AG09319 (cell line): ENCODE results near the gene WDR43.

Experiments used
- DNase-seq: peaks from one replicate; pipeline ENCODE4 v3.0.0-alpha.2; 2010; ENCODE audit warnings: low read depth; ENCODE audit errors: extremely low read depth
- TF ChIP-seq, protein P1 (sequence below): IDR thresholded peaks from 2 replicates; pipeline ENCODE4 v1.5.1; 2011; ENCODE audit warnings: low read depth, mild to moderate bottlenecking, inconsistent platforms, low read length, moderate library complexity

The WDR43 gene

DNA sequence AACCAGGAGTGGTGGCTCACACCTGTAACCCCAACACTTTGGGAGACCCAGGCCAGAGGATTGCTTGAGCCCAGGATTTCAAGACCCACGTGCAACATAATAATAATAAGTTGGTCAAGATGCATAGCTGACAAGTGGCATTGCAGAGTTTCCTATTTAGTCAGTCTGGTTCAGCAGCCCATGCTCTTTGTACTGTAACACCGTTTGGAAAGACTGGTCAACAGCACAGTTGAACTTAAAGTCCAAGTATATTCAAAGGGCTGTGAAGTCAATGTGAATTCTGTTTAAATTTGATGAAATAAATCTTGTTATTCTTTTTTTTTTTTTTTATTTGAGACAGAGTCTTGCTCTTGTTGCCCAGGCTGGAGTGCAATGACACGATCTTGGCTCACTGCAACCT lies 22.8 kb upstream of the WDR43 start:
- DNase-seq, result no peak
- TF ChIP-seq, protein P1, sequence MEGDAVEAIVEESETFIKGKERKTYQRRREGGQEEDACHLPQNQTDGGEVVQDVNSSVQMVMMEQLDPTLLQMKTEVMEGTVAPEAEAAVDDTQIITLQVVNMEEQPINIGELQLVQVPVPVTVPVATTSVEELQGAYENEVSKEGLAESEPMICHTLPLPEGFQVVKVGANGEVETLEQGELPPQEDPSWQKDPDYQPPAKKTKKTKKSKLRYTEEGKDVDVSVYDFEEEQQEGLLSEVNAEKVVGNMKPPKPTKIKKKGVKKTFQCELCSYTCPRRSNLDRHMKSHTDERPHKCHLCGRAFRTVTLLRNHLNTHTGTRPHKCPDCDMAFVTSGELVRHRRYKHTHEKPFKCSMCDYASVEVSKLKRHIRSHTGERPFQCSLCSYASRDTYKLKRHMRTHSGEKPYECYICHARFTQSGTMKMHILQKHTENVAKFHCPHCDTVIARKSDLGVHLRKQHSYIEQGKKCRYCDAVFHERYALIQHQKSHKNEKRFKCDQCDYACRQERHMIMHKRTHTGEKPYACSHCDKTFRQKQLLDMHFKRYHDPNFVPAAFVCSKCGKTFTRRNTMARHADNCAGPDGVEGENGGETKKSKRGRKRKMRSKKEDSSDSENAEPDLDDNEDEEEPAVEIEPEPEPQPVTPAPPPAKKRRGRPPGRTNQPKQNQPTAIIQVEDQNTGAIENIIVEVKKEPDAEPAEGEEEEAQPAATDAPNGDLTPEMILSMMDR, result no peak

DNA sequence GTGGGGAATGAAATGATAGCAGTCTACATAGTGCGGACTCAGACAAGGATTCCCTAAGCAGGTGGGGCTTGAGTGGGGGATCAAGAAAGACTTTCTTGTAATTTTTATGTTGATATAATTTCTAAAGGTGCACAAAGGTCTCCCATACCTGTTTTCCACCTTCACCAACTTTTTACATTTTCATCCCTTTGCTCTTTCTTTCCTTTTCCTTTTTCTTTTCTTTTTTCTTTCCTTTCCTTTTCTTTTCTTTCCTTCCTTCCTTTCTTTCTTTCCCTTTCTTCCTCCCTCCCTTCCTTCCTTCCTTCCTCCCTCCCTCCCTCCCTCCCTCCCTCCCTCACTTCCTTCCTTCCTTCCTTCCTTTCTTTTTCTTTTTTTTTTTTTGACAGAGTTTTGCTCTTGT lies 14.3 kb upstream of the WDR43 start:
- no peak for DNase-seq
- TF ChIP-seq, protein P1, result no peak

DNA sequence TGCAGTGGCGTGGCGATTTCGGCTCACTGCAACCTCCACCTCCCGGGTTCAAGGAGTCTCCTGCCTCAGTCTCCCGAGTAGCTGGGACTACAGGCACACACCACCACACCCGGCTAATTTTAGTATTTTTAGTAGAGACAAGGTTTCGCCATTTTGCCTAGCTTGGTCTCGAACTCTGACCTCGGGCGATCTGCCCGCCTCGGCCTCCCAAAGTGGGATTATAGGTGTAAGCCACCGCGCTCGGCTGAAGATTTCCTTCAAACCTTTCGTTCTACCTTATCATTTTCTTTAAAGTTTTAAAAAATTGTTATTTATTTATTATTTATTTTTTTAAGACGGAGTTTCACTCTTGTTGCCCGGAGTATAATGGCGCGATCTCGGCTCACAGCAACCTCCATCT lies 979 bp upstream of the WDR43 start:
- DNase-seq, result no peak
- TF ChIP-seq, protein P1, result no peak

DNA sequence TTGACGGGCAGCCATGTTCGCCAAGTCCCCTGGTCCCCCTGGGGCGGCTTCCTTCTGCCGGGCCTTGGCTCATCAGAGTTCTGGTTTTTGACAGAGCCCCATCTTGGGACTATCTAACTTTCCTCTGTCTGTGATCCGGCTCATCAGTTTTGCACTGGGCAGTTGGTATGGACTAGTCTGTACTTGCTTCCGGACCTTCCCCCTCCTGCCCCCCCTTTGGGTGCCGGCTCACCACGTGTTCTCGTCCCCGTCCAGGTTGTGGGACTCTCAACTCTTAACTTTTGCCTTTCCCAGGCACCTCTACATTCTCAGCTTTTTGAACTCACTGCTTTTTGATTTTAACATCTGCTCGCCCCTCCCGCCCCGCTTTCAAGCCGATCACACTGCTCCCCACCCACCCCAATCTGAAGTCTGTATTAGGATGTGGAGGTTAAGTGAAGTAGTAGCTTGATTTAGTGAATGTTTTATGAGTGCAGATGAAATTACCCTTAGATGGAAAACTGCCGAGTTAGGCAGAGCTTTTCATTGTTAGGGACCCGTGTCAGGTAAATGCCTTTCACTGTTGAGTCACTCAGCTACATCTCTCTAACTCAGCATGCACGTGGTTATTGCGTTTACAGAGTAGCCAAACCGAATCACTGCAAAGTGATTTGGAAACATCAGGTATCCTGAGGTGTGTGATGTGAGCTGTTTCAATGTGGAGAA lies 874 bp downstream of the WDR43 start:
- TF ChIP-seq, protein P1, result no peak
- DNase-seq, result no peak

DNA sequence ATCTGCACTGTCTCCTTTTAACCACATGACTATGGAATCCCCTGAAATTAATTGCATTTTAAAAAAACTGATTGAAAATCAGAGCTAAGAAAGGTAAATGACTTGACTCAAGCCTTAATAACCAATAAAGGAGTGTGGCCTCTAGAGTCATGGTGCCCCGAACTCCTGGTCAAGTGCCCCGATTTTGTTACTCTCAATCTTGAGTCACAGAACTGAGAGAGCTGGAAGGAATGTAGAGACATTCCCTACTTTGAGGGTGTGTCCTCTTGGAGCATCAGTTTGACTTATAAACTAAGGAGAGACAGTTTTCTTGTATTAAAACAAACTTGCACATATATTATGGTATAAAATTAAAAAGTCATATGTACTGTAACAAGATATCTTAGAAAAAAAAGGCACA lies 2.4 kb downstream of the WDR43 start:
- TF ChIP-seq, protein P1, result no peak
- DNase-seq, result no peak

DNA sequence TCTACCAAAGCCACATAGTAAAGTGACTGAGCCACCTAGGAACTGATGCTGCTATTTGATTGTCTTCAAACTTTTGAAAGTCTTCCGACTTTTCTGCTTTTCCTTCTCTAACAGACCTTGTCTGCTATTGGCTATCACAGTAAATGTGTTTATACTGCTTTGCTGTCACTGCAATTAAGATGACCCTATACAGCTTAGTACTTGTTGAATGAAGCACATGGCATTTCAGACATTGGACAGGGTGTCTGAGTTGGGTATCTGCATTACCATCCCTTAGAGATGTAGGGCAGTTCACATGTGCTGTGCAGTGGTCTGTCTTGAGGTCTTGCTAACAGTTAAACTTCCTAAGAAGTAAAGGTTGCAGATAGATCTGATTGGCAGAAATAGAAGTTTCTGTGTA lies 3.6 kb downstream of the WDR43 start:
- TF ChIP-seq, protein P1, result no peak
- DNase-seq, result no peak

DNA sequence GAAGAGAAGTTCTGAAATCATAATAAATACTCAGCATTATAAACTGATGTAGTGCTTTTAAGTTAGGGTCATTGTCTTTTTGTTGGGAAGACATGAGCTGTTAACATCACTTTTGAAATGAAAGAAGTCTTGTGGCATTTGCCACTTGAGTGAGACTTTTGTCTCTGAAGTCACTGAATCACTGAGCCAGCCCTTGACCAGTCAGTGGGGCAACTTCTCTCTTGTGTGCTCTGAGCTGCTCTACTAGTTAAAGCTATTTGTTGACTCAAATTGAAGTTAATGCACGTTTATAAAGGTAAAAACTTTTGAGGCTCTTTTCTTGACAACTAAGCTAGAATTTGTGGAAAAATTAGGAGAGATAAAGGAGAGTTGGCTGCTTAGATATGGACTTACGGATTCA lies 6.7 kb downstream of the WDR43 start:
- DNase-seq, result no peak
- TF ChIP-seq, protein P1, result no peak
